Type B pancreatic cell (in vitro differentiated cells): ENCODE results near the gene AMDHD1. TPM values are rescaled to one million over a fixed set of nuclear protein-coding genes. Genes with fewer than 3 reads are reported as not detected.

ENCODE experiments used
- DNase-seq: peaks from one replicate; pipeline ENCODE4 v3.0.0; 2021; ENCODE audit warnings: mixed read lengths; ENCODE audit not compliant: unreplicated experiment; ENCODE audit errors: extremely low spot score
- H3K27ac Mint-ChIP-seq: 2 replicates; pipeline ENCODE4 v1.8.0; 2021; ENCODE audit warnings: mild to moderate bottlenecking, mixed read lengths
- H3K27me3 Mint-ChIP-seq: 2 replicates; pipeline ENCODE4 v1.8.0; 2021; ENCODE audit warnings: mixed read lengths
- H3K36me3 Mint-ChIP-seq: 2 replicates; pipeline ENCODE4 v1.8.0; 2021; ENCODE audit warnings: mixed read lengths
- H3K4me1 Mint-ChIP-seq: one replicate; pipeline ENCODE4 v1.8.0; 2021; ENCODE audit warnings: mixed read lengths; ENCODE audit not compliant: unreplicated experiment
- H3K4me3 Mint-ChIP-seq: 2 replicates; pipeline ENCODE4 v1.8.0; 2021; ENCODE audit warnings: mild to moderate bottlenecking, mixed read lengths
- H3K9me3 Mint-ChIP-seq: 2 replicates; pipeline ENCODE4 v1.8.0; 2021; ENCODE audit warnings: mixed read lengths
- long read RNA-seq: library from polyadenylated mRNA; unstranded; transcript quantifications from one replicate; pipeline ENCODE4 v2.0.0, GENCODE V29; 2020
- total RNA-seq: library from RNA; stranded (reverse); gene quantifications from 2 replicates; pipeline ENCODE4 v1.2.1, GENCODE V29; 2021; ENCODE audit warnings: low replicate concordance
- TF ChIP-seq, protein P1 (sequence below): fragments of 200-600 bp; sonication (generic); conservative IDR thresholded peaks from 2 replicates; pipeline ENCODE4 v1.5.0; 2021; ENCODE audit warnings: antibody characterized with exemption, mild to moderate bottlenecking

The AMDHD1 gene, protein sequence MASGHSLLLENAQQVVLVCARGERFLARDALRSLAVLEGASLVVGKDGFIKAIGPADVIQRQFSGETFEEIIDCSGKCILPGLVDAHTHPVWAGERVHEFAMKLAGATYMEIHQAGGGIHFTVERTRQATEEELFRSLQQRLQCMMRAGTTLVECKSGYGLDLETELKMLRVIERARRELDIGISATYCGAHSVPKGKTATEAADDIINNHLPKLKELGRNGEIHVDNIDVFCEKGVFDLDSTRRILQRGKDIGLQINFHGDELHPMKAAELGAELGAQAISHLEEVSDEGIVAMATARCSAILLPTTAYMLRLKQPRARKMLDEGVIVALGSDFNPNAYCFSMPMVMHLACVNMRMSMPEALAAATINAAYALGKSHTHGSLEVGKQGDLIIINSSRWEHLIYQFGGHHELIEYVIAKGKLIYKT
- total RNA-seq = 0.43 and 1.0 TPM in 2 replicates
- long read RNA-seq, partial matches to known transcripts = 0 of 4 reads
- long read RNA-seq, other reads (novel, unspliced or antisense) = 0 of 4 reads

DNA sequence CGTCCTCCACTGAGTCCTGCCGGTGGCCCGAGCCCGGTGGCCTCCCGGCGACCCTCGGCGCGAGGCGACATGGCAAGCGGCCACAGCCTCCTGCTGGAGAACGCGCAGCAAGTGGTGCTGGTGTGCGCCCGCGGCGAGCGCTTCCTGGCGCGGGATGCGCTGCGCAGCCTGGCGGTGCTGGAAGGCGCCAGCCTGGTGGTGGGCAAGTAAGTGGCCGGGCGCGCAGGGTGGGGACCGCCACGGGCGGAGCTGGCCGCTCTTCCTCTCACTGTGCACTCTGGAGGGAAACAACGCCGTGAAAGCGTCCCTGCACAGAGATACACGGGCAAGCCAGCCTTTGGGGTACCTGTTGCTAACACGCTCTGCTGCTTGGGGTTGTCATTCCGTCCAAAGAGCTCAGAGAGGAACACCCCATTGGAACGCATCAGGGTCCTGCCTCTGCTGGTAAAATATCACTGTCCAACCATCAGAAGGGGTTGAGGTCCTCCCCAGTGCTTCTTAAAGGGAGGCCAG is at the start of gene AMDHD1:
Gene AMDHD1 (plus strand): TSS at position 2 of the 513 bp plus-strand sequence. CDS start 68 bp downstream, at position 70.
- Mint-ChIP-seq H3K27me3 (peaks cover 46% of the 10 kb centered on the region), H3K27ac (peak within 1 kb of the TSS; percentile 74), H3K9me3 (no peaks in the 10 kb centered on the region), H3K4me3 (peak within 1 kb of the TSS; percentile 96), H3K36me3 (no peaks in the 10 kb centered on the region), H3K4me1 (no peaks in the 10 kb centered on the region)
- TF ChIP-seq, protein P1, sequence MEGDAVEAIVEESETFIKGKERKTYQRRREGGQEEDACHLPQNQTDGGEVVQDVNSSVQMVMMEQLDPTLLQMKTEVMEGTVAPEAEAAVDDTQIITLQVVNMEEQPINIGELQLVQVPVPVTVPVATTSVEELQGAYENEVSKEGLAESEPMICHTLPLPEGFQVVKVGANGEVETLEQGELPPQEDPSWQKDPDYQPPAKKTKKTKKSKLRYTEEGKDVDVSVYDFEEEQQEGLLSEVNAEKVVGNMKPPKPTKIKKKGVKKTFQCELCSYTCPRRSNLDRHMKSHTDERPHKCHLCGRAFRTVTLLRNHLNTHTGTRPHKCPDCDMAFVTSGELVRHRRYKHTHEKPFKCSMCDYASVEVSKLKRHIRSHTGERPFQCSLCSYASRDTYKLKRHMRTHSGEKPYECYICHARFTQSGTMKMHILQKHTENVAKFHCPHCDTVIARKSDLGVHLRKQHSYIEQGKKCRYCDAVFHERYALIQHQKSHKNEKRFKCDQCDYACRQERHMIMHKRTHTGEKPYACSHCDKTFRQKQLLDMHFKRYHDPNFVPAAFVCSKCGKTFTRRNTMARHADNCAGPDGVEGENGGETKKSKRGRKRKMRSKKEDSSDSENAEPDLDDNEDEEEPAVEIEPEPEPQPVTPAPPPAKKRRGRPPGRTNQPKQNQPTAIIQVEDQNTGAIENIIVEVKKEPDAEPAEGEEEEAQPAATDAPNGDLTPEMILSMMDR = peak; percentile 66
- peak; percentile 78 for DNase-seq

DNA sequence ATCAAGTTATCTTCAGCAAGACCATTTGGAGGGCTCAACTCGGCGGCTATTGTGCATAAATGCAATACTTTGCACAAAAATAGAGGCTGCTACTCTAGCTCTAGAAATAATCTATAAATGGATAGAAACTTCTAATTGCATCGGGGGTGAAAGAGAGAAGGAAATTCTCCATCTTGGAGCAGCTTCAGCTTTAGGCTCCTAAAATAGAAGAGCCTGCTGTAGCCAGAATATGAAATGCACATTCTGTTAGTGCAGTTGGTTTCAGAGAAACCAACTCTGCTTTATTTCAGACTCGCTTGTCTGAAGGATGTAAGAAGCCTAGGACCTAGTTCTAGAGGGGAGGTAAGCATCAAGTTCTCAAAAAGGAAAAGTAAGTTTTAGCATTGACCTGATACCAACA is 46.3 kb upstream of the AMDHD1 start:
- TF ChIP-seq, protein P1 = no peak
- no peaks in the 10 kb centered on the region for H3K4me1 Mint-ChIP-seq
- no peaks in the 10 kb centered on the region for H3K36me3 Mint-ChIP-seq
- H3K27me3 Mint-ChIP-seq = no peaks in the 10 kb centered on the region
- DNase-seq = no peak
- peaks cover 4% of the 10 kb centered on the region for H3K9me3 Mint-ChIP-seq
- no peak overlapping the region for H3K4me3 Mint-ChIP-seq
- no peak overlapping the region for H3K27ac Mint-ChIP-seq

DNA sequence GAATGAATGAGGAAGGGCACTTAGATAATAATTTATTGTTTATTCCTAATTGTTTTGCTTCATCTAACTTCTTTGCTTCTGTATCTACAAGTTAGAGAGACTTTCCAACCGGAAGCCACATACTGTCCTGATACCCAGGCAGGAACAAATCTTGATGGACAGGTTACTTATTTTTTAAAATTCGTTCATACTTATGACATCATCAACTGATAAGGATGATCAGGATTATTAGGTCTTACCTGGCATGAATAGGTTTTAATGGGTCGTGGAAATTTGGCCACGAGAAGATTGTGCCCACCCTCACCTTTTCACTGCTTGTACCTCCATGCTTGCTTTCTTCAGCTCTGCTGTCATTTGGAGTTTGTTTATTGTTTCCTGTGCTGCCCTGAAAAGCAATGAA is 45.0 kb upstream of the AMDHD1 start:
- no peaks in the 10 kb centered on the region for H3K27me3 Mint-ChIP-seq
- H3K27ac Mint-ChIP-seq = no peak overlapping the region
- H3K4me3 Mint-ChIP-seq = no peak overlapping the region
- H3K9me3 Mint-ChIP-seq = peaks cover 4% of the 10 kb centered on the region
- no peaks in the 10 kb centered on the region for H3K4me1 Mint-ChIP-seq
- DNase-seq = no peak
- TF ChIP-seq, protein P1 = no peak
- H3K36me3 Mint-ChIP-seq = no peaks in the 10 kb centered on the region

DNA sequence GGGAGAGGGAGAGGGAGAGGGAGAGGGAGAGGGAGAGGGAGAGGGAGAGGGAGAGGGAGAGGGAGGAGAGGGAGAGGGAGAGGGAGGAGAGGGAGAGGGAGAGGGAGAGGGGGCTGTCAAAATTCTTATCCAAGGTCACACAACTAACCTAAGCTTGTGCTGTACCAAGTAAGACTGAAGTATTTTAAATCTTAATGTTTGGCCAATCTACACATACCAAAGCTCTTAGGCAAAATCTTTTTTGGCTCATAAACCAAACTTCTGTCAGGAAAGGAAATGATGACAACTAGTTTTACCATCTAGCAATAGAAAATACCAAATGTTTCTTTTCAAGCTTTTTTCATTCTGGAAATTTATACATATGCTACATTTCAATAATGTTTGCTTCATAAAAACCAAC is 34.6 kb upstream of the AMDHD1 start:
- H3K9me3 Mint-ChIP-seq = peaks cover 9% of the 10 kb centered on the region
- no peak overlapping the region for H3K27ac Mint-ChIP-seq
- peaks cover 12% of the 10 kb centered on the region for H3K27me3 Mint-ChIP-seq

DNA sequence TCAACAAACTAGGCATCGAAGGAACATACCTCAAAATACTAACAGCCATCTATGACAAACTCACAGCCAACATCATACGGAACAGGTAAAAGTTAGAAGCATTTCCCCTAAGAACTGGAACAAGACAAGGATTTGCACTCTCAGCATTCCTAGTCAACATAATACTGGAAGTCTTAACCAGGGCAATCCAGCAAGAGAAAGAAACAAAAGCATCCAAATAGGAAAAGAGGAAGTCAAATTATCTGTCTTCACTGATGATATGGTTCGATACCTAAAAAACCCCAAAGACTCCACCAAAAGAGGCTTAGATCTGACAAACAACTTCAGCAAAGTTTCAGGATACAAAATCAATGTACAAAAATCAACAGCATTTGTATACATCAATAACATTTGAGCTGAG is 33.3 kb upstream of the AMDHD1 start:
- Mint-ChIP-seq H3K9me3 (peaks cover 9% of the 10 kb centered on the region), H3K36me3 (no peaks in the 10 kb centered on the region), H3K4me3 (no peak overlapping the region), H3K27ac (no peak overlapping the region), H3K4me1 (no peaks in the 10 kb centered on the region), H3K27me3 (peaks cover 12% of the 10 kb centered on the region)
- TF ChIP-seq, protein P1 = no peak
- DNase-seq = no peak

More for the DNA sequence above, 34.6 kb upstream of the AMDHD1 start:
- Mint-ChIP-seq H3K36me3 (no peaks in the 10 kb centered on the region), H3K4me1 (no peaks in the 10 kb centered on the region), H3K4me3 (no peak overlapping the region)
- DNase-seq = no peak
- TF ChIP-seq, protein P1 = no peak
